ENCODE data around the gene SSTR4. TPM values are rescaled to one million over a fixed set of nuclear protein-coding genes. Genes with fewer than 3 reads are reported as not detected.

The SSTR4 gene
- total and polyA plus RNA-seq, 9 of the 15 experiments (the other 6 are each of a cell fraction or from before 2014, with no cell fraction given), result not detected

DNA sequence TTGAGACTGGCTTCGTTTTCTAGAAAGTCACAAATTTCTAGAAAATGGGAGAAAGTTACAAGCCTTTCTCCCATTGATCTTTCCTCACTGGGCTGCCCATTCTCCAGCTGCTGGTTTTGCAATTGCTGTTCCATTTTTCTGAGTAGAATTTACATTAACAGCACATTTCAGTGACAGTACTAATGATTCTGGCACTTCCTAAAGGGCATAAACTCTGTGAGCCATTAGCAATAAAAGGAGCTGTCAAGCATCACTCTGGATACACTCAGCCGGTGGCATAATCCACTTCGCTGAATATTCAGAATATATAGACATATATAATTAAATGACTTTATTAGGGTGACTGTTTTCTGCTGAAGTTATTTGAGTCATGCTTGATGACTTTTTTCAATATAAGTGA lies 6.7 kb upstream of the SSTR4 start:
- no peak overlapping the region for H3K4me2 ChIP-seq (ENCODE audit: insufficient read depth, low read length)
- no peak overlapping the region for H2AFZ ChIP-seq (ENCODE audit: low read depth, low read length)
- no peak for FAIRE-seq
- intact Hi-C loops (cut with micrococcal nuclease) (no loop called here), in situ Hi-C loops (cut with MboI) (no loop called here)
- H3K4me3 ChIP-seq, result no peak overlapping the region
- 22% methylated on average over 3 of the region's 3 CpGs for WGBS (ENCODE audit: insufficient coverage, low coverage, missing lambda C conversion rate)
- ChIA-PET POLR2A (interaction anchor here (1.0 kb wide), 1 partner anchor 30 kb away, joined by 3 read pairs; no protein-coding TSS in a partner anchor), CTCF (ENCODE audit: low intra/inter-chr PET ratio) (no interaction called here)
- H3K9ac ChIP-seq (ENCODE audit: insufficient read depth in 1 of 2, low read depth in 2 of 2, low read length in 2 of 2), result no peak overlapping the region
- H3K9me1 ChIP-seq (ENCODE audit: control insufficient read depth, insufficient read depth, low read length), result no peaks in the 10 kb centered on the region
- BruUV-seq (replicated peaks), result no TSS peak
- no peaks in the 10 kb centered on the region; a peak in 2 of 5 replicates for H3K4me1 ChIP-seq (replicated peaks in 1 of 2; ENCODE audit: control insufficient read depth in 2 of 2, insufficient read depth in 2 of 2, low read length in 2 of 2)
- no peaks in the 10 kb centered on the region for H3K79me2 ChIP-seq (ENCODE audit: control insufficient read depth, insufficient read depth, low read length)
- no peaks in the 10 kb centered on the region for H4K20me1 ChIP-seq (replicated peaks; ENCODE audit: control insufficient read depth, insufficient read depth, low read length)
- DNase-seq (ENCODE audit: extremely low read depth in 1 of 4, low spot score in 3 of 4), result no peak
- no peak for ATAC-seq
- H3K36me3 ChIP-seq (ENCODE audit: control insufficient read depth, insufficient read depth, low read length), result no peaks in the 10 kb centered on the region
- H3K27ac ChIP-seq (ENCODE audit: extremely low read depth, low read depth, low read length), result no peak overlapping the region
- no peaks in the 10 kb centered on the region for H3K27me3 ChIP-seq (ENCODE audit: control insufficient read depth in 2 of 2, insufficient read depth in 2 of 2, low read length in 2 of 2)
- H3K9me3 ChIP-seq (replicated peaks; ENCODE audit: control insufficient read depth, insufficient read depth, low read depth, low read length), result no peaks in the 10 kb centered on the region
- TF ChIP-seq NR3C1 (CRISPR knock-in tag; IDR thresholded peaks at IDR 0.05) (no peak), TAF7 (tag; IDR thresholded peaks at IDR 0.05) (no peak), CHD1 (IDR thresholded peaks at IDR 0.05; ENCODE audit: low read length) (no peak), NEUROD1 (IDR thresholded peaks at IDR 0.05; ENCODE audit: borderline replicate concordance, low read depth, low read length, partially characterized antibody) (no peak), TFE3 (CRISPR knock-in tag; IDR thresholded peaks at IDR 0.05) (no peak), HNRNPH1 (optimal IDR thresholded peaks at IDR 0.05; ENCODE audit: low read depth, low read length) (no peak), ZNF280A (IDR thresholded peaks at IDR 0.05; ENCODE audit: low read depth, partially characterized antibody) (no peak), RBM17 (IDR thresholded peaks at IDR 0.05; ENCODE audit: borderline replicate concordance, low read depth, low read length) (no peak), ZNF561 (CRISPR knock-in tag; conservative IDR thresholded peaks at IDR 0.05) (no peak), IRF2 (CRISPR knock-in tag; IDR thresholded peaks at IDR 0.05) (no peak), BCOR (IDR thresholded peaks at IDR 0.05) (no peak), EWSR1 (IDR thresholded peaks at IDR 0.05; ENCODE audit: borderline replicate concordance, low read depth, partially characterized antibody) (no peak), EP300 (IDR thresholded peaks at IDR 0.05; ENCODE audit: low read length) (no peak)
- TF ChIP-seq, protein P1, sequence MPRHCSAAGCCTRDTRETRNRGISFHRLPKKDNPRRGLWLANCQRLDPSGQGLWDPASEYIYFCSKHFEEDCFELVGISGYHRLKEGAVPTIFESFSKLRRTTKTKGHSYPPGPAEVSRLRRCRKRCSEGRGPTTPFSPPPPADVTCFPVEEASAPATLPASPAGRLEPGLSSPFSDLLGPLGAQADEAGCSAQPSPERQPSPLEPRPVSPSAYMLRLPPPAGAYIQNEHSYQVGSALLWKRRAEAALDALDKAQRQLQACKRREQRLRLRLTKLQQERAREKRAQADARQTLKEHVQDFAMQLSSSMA (CRISPR knock-in tag; IDR thresholded peaks at IDR 0.05), result no peak
- TF ChIP-seq, protein P2, sequence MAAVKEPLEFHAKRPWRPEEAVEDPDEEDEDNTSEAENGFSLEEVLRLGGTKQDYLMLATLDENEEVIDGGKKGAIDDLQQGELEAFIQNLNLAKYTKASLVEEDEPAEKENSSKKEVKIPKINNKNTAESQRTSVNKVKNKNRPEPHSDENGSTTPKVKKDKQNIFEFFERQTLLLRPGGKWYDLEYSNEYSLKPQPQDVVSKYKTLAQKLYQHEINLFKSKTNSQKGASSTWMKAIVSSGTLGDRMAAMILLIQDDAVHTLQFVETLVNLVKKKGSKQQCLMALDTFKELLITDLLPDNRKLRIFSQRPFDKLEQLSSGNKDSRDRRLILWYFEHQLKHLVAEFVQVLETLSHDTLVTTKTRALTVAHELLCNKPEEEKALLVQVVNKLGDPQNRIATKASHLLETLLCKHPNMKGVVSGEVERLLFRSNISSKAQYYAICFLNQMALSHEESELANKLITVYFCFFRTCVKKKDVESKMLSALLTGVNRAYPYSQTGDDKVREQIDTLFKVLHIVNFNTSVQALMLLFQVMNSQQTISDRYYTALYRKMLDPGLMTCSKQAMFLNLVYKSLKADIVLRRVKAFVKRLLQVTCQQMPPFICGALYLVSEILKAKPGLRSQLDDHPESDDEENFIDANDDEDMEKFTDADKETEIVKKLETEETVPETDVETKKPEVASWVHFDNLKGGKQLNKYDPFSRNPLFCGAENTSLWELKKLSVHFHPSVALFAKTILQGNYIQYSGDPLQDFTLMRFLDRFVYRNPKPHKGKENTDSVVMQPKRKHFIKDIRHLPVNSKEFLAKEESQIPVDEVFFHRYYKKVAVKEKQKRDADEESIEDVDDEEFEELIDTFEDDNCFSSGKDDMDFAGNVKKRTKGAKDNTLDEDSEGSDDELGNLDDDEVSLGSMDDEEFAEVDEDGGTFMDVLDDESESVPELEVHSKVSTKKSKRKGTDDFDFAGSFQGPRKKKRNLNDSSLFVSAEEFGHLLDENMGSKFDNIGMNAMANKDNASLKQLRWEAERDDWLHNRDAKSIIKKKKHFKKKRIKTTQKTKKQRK (IDR thresholded peaks at IDR 0.05; ENCODE audit: borderline replicate concordance, low read depth, low read length), result no peak
